ENCODE measurements around the gene BCAS3.
A peak's percentile ranks its signal among the peaks of the same experiment; 100 is the strongest.
"Not testable (repeated sequence)": the region's sequence is repeated elsewhere in the genome, so short reads cannot be mapped to it uniquely, and the experiment has no call there.

Gene BCAS3

GRCh38 chr17:61134551-61135235 is 457.0 kb downstream of the BCAS3 start:
- no peak for DNase-seq

- DNase-seq = no peak
Measured at GRCh38 chr17:61135782-61136181, 458.1 kb downstream of the BCAS3 start.

GRCh38 chr17:61136296-61136695 is 458.6 kb downstream of the BCAS3 start:
- no peak for DNase-seq

GRCh38 chr17:61139219-61139618 is 461.6 kb downstream of the BCAS3 start:
- peak; percentile 3 for DNase-seq

GRCh38 chr17:61140081-61140786 is 462.6 kb downstream of the BCAS3 start:
- DNase-seq = no peak

GRCh38 chr17:61143026-61143425 is 465.4 kb downstream of the BCAS3 start:
- no peak for DNase-seq

- DNase-seq = no peak
Measured at GRCh38 chr17:61144137-61144536, 466.5 kb downstream of the BCAS3 start.

GRCh38 chr17:61144617-61145564 is 467.2 kb downstream of the BCAS3 start:
- no peak for DNase-seq

GRCh38 chr17:61146833-61147232 is 469.2 kb downstream of the BCAS3 start:
- not testable (repeated sequence) for DNase-seq

- DNase-seq = no peak
Measured at GRCh38 chr17:61149106-61149825, 471.6 kb downstream of the BCAS3 start.

- no peak for DNase-seq
Measured at GRCh38 chr17:61149862-61150362, 472.3 kb downstream of the BCAS3 start.

GRCh38 chr17:61150686-61151299 is 473.1 kb downstream of the BCAS3 start:
- no peak for DNase-seq

- no peak for DNase-seq
Measured at GRCh38 chr17:61152898-61153297, 475.2 kb downstream of the BCAS3 start.

GRCh38 chr17:61155590-61156237 is 478.1 kb downstream of the BCAS3 start:
- DNase-seq = no peak

- no peak for DNase-seq
Measured at GRCh38 chr17:61157246-61157886, 479.7 kb downstream of the BCAS3 start.

- DNase-seq = no peak
Measured at GRCh38 chr17:61158376-61158775, 480.7 kb downstream of the BCAS3 start.

- DNase-seq = no peak
Measured at GRCh38 chr17:61159221-61159814, 481.7 kb downstream of the BCAS3 start.

- no peak for DNase-seq
Measured at GRCh38 chr17:61160204-61160603, 482.6 kb downstream of the BCAS3 start.

GRCh38 chr17:61160789-61161445 is 483.3 kb downstream of the BCAS3 start:
- no peak for DNase-seq

- DNase-seq = no peak
Measured at GRCh38 chr17:61161615-61162134, 484.0 kb downstream of the BCAS3 start.

Data from effector CD8-positive, alpha-beta T cell (primary cell).